ENCODE measurements around the gene APOBEC3B. TPM values are rescaled to one million over a fixed set of nuclear protein-coding genes. Genes with fewer than 3 reads are reported as not detected.

APOBEC3B gene
- total and polyA plus RNA-seq, 2 of the 8 experiments (the other 6 are each of a cell fraction or from before 2014, with no cell fraction given) = 14.2 to 74.9 TPM

DNA sequence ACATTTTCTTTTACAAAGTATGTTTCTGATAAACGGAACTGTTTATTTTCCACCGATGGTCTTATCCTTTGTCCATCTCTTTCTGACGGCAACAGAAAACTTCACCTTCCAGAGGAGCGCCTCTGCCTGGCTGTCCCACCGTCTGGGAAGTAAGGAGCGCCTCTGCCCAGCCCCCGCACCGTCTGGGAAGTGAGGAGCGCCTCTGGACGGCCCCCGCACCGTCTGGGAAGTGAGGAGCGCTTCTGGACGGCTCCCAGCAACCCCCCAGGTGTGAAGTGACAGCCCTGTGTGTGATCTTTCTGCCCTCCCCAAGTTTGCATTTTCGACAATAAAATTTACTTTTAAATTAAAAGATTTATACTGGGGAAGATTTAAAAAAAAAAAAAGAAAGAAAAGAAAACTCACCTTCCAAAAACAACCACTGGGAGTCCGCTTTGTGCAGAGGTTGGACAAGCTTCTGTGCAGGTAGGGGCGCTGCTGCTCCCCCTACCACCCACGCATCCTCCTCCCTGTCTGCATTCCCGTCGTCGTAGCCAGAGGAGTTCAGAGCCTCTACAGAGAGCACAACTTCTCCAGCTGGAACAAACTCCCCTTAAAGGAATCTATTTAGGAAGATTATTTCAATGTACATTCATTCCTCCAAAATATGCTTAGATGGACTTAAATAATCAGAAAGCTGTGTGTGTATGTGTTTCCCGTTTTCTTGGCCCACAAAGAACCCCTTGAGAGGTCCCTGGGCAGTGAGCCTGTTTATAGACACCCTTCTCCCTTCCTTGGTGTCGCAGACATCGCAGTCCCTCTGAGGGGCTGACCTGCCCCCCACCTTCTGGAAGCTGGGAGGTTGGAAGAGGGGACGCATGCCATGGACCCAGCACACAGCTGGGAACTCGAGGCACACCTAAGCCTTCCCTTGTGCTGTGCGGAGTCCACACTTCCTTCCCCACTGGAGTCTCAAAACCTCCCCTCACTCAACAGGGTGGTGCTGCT lies 849 bp upstream of the APOBEC3B start (continued):
- TF ChIP-seq SP1 (IDR thresholded peaks at IDR 0.05; ENCODE audit: low read depth, low read length) (0 out of 2 replicates have a peak, but pooled peaks have one; percentile 16), POU5F1 (IDR thresholded peaks at IDR 0.05; ENCODE audit: low read depth, low read length) (no peak), POLR2A (IDR thresholded peaks at IDR 0.05; ENCODE audit: control extremely low read depth in 1 of 2, low read depth in 2 of 2, low read length in 2 of 2) (no peak), CREB1 (IDR thresholded peaks at IDR 0.05) (0 out of 2 replicates have a peak, but pooled peaks have one; percentile 5), EGR1 (IDR thresholded peaks at IDR 0.05; ENCODE audit: borderline replicate concordance, low read depth, low read length) (peak; percentile 99), GABPA (IDR thresholded peaks at IDR 0.05; ENCODE audit: borderline replicate concordance, insufficient read depth, low read length) (no peak), GTF2F1 (IDR thresholded peaks at IDR 0.05; ENCODE audit: borderline replicate concordance, low read depth, low read length) (no peak), POLR2AphosphoS5 (IDR thresholded peaks at IDR 0.05; ENCODE audit: low read depth, low read length) (no peak), BCL11A (IDR thresholded peaks at IDR 0.05; ENCODE audit: low read depth in 2 of 2, low read length in 2 of 2) (no peak), RFX5 (IDR thresholded peaks at IDR 0.05; ENCODE audit: borderline replicate concordance, low read depth, low read length) (no peak), KDM4A (IDR thresholded peaks at IDR 0.05; ENCODE audit: low read depth, low read length, severe bottlenecking) (no peak), ZNF274 (IDR thresholded peaks at IDR 0.05; ENCODE audit: borderline replicate concordance, extremely low read depth, low read length) (no peak), YY1 (IDR thresholded peaks at IDR 0.05; ENCODE audit: low read depth, low read length) (no peak), JUND (IDR thresholded peaks at IDR 0.05; ENCODE audit: low read length) (no peak), TAF7 (optimal IDR thresholded peaks at IDR 0.05; ENCODE audit: borderline replicate concordance, low read depth, low read length) (no peak), RAD21 (IDR thresholded peaks at IDR 0.05 in 1 of 2, conservative IDR thresholded peaks at IDR 0.05 in 1 of 2; ENCODE audit: low read depth in 2 of 2, low read length in 2 of 2) (peak; percentile 34 to 50), CTBP2 (IDR thresholded peaks at IDR 0.05; ENCODE audit: borderline replicate concordance, insufficient read depth, insufficient read length, low read length) (no peak), SP2 (IDR thresholded peaks at IDR 0.05; ENCODE audit: low read length) (no peak), SRF (IDR thresholded peaks at IDR 0.05; ENCODE audit: low read depth, low read length) (no peak), ATF3 (IDR thresholded peaks at IDR 0.05; ENCODE audit: insufficient read depth, low read depth, low read length) (no peak), CBX5 (IDR thresholded peaks at IDR 0.05; ENCODE audit: low read depth, low read length) (no peak), HDAC6 (IDR thresholded peaks at IDR 0.05; ENCODE audit: low read depth, low read length) (no peak)
- TF ChIP-seq, protein P1, sequence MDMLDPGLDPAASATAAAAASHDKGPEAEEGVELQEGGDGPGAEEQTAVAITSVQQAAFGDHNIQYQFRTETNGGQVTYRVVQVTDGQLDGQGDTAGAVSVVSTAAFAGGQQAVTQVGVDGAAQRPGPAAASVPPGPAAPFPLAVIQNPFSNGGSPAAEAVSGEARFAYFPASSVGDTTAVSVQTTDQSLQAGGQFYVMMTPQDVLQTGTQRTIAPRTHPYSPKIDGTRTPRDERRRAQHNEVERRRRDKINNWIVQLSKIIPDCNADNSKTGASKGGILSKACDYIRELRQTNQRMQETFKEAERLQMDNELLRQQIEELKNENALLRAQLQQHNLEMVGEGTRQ (IDR thresholded peaks at IDR 0.05; ENCODE audit: low read length) = no peak
